Progenitor cell of endocrine pancreas (in vitro differentiated cells): Measurements from ENCODE around the gene LEAP2. TPM values are rescaled to one million over a fixed set of nuclear protein-coding genes. Genes with fewer than 3 reads are reported as not detected.

Experiments
- DNase-seq: peaks from one replicate; pipeline ENCODE4 v3.0.0; 2021; ENCODE audit warnings: low spot score; ENCODE audit not compliant: unreplicated experiment
- H3K27ac Mint-ChIP-seq: 2 replicates; pipeline ENCODE4 v1.8.0; 2021; ENCODE audit warnings: mild to moderate bottlenecking, moderate library complexity, mixed read lengths
- H3K27me3 Mint-ChIP-seq: 2 replicates; pipeline ENCODE4 v1.8.0; 2021; ENCODE audit warnings: mixed read lengths
- H3K36me3 Mint-ChIP-seq: 2 replicates; pipeline ENCODE4 v1.8.0; 2022; ENCODE audit warnings: mixed read lengths; ENCODE audit not compliant: insufficient read depth
- H3K4me1 Mint-ChIP-seq: 2 replicates; pipeline ENCODE4 v1.8.0; 2021; ENCODE audit warnings: low read depth, mixed read lengths
- H3K4me3 Mint-ChIP-seq: 2 replicates; pipeline ENCODE4 v1.8.0; 2021; ENCODE audit warnings: low read depth, mild to moderate bottlenecking, moderate library complexity, mixed read lengths
- H3K9me3 Mint-ChIP-seq: 2 replicates; pipeline ENCODE4 v1.8.0; 2021; ENCODE audit warnings: low read depth, mixed read lengths
- total RNA-seq: library from RNA; stranded (reverse); gene quantifications from 2 replicates; pipeline ENCODE4 v1.2.1, GENCODE V29; 2021
- TF ChIP-seq, protein P1 (sequence below): fragments of 200-600 bp; sonication (generic); IDR thresholded peaks from one replicate; pipeline ENCODE4 v1.5.0; 2021; ENCODE audit warnings: antibody characterized with exemption, mild to moderate bottlenecking; ENCODE audit not compliant: unreplicated experiment

Gene LEAP2
- total RNA-seq, 1 donor from 2014 or later = 1.7 TPM

DNA sequence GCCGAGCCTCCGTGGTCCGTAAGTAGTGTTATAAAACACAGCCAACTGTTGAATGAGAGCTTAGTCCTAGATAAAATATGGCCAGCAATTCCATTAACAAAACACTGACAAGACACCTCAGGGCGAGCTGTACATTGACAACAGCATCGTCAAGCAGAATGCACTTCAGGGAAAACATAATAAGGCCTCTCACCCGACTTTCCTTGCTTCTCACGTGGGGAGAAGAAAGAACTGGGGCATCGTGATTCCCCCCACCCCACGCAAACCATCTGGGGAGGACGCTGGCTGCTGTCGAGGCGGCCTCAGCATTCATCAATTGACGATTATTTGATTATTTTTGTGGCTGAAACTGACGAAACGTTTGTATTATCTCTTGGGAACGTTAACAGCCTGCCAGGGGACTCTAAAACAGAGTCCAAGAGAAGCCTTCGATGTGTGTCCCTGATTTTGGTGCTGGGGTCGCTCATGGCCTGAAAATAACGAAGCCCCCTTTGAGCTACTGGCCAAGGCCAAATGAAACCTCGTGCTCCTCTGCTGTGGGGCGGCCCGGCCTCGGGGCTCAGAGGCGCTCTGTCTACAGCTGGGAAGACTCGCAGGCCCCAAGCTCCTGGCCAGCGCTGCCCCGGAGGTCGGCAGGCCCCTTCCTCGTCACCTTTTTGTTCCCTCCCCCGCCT is 7.7 kb upstream of the LEAP2 start:
- Mint-ChIP-seq H3K4me1 (peaks cover 20% of the 10 kb centered on the region), H3K9me3 (no peaks in the 10 kb centered on the region), H3K27me3 (no peaks in the 10 kb centered on the region)

DNA sequence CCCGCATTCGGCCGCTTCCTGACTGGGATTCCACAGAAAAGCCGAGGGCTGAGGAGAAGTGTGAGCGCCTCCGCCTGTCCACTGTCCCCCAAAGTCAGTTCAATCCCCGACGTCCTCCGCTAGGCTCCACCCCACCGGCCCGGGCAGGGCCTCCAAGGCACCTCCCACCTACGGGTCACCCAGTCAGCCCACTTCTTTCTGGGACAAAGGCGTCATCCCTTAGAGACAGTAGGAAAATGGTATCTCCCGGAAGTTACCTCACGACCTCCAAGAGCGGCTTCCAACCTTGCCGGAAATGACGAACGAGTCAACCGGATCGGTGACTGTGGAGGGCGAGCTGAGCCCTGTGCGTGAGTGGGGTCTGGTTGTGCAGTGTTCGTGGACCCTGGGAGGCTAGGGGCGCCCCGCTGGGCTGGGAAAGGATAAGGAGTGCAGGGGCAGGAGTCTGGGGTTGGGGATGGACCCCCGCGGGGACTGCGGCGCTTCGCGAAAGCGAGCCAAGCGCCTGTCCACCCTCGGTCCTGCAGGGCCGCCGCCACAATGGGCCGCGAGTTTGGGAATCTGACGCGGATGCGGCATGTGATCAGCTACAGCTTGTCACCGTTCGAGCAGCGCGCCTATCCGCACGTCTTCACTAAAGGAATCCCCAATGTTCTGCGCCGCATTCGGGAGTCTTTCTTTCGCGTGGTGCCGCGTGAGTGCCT is 7.0 kb upstream of the LEAP2 start, which contains the start of the genes GDF9 and UQCRQ:
Gene GDF9, minus strand, starts transcription at position 128 of the 704 bp plus-strand sequence. CDS start 1,936 bp downstream, outside the sequence.
Gene UQCRQ, plus strand, starts transcription at position 301 of the 704 bp plus-strand sequence. Its CDS starts 240 bp downstream, at position 541.
- Mint-ChIP-seq H3K4me1 (peaks cover 20% of the 10 kb centered on the region), H3K36me3 (peaks cover 11% of the 10 kb centered on the region), H3K9me3 (no peaks in the 10 kb centered on the region), H3K4me3 (peak within 1 kb of the TSS; percentile 96), H3K27ac (peak within 1 kb of the TSS; percentile 100), H3K27me3 (no peaks in the 10 kb centered on the region)
- TF ChIP-seq, protein P1, sequence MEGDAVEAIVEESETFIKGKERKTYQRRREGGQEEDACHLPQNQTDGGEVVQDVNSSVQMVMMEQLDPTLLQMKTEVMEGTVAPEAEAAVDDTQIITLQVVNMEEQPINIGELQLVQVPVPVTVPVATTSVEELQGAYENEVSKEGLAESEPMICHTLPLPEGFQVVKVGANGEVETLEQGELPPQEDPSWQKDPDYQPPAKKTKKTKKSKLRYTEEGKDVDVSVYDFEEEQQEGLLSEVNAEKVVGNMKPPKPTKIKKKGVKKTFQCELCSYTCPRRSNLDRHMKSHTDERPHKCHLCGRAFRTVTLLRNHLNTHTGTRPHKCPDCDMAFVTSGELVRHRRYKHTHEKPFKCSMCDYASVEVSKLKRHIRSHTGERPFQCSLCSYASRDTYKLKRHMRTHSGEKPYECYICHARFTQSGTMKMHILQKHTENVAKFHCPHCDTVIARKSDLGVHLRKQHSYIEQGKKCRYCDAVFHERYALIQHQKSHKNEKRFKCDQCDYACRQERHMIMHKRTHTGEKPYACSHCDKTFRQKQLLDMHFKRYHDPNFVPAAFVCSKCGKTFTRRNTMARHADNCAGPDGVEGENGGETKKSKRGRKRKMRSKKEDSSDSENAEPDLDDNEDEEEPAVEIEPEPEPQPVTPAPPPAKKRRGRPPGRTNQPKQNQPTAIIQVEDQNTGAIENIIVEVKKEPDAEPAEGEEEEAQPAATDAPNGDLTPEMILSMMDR = peak; percentile 12
- peak; percentile 87 for DNase-seq

More for the DNA sequence above, 7.7 kb upstream of the LEAP2 start:
- TF ChIP-seq, protein P1 = no peak
- Mint-ChIP-seq H3K36me3 (peaks cover 11% of the 10 kb centered on the region), H3K27ac (peak overlapping the region; percentile 100), H3K4me3 (peak overlapping the region; percentile 96)
- no peak for DNase-seq

- Mint-ChIP-seq H3K27me3 (no peaks in the 10 kb centered on the region), H3K4me1 (peaks cover 20% of the 10 kb centered on the region), H3K9me3 (no peaks in the 10 kb centered on the region), H3K27ac (peak overlapping the region; percentile 100), H3K4me3 (peak overlapping the region; percentile 96), H3K36me3 (peaks cover 11% of the 10 kb centered on the region)
- TF ChIP-seq, protein P1 = no peak
- DNase-seq = no peak
Measured at GRCh38 chr5:132867046-132867451, 6.4 kb upstream of the LEAP2 start.

- H3K36me3 Mint-ChIP-seq = peaks cover 17% of the 10 kb centered on the region
- H3K4me1 Mint-ChIP-seq = peaks cover 37% of the 10 kb centered on the region
- no peaks in the 10 kb centered on the region for H3K27me3 Mint-ChIP-seq
- H3K27ac Mint-ChIP-seq = no peak overlapping the region
- DNase-seq = no peak
- peak overlapping the region; percentile 96 for H3K4me3 Mint-ChIP-seq
- H3K9me3 Mint-ChIP-seq = peaks cover 2% of the 10 kb centered on the region
- TF ChIP-seq, protein P1 = no peak
Measured at GRCh38 chr5:132868754-132869153, 4.7 kb upstream of the LEAP2 start.

DNA sequence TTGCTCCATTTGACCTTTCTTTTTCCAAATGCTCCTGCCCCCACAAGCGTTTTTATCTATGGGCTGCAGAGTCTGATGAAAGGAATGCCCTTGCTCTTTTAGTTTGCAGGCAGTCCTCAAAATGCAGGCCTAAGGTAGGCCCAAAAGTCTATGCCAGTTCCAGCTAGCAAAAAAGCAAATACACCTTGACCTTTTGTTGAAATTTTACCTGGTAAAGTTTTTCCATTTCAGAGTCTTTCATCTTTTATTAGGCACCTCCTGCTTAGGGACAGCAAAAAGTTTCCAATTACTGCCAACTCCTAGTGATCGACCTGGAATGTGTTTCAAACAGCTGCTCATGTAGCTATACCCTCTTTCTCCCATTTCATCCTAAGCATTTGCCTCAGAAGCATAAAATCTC is 2.7 kb upstream of the LEAP2 start:
- Mint-ChIP-seq H3K27ac (peak overlapping the region; percentile 62), H3K4me3 (no peak overlapping the region), H3K36me3 (peaks cover 27% of the 10 kb centered on the region)

More for the DNA sequence above, 2.7 kb upstream of the LEAP2 start:
- no peak for DNase-seq
- H3K27me3 Mint-ChIP-seq = no peaks in the 10 kb centered on the region
- TF ChIP-seq, protein P1 = no peak
- H3K9me3 Mint-ChIP-seq = peaks cover 3% of the 10 kb centered on the region
- peaks cover 38% of the 10 kb centered on the region for H3K4me1 Mint-ChIP-seq
